LoVo (cell line): ENCODE results near the gene ASB7.
A peak's percentile ranks its signal among the peaks of the same experiment; 100 is the strongest.
"Not testable (repeated sequence)": the region's sequence is repeated elsewhere in the genome, so short reads cannot be mapped to it uniquely, and the experiment has no call there.

ENCODE experiments used
- DNase-seq: peaks from one replicate; pipeline ENCODE4 v3.0.0-alpha.2; 2016; ENCODE audit warnings: low spot score

ASB7 gene

DNA sequence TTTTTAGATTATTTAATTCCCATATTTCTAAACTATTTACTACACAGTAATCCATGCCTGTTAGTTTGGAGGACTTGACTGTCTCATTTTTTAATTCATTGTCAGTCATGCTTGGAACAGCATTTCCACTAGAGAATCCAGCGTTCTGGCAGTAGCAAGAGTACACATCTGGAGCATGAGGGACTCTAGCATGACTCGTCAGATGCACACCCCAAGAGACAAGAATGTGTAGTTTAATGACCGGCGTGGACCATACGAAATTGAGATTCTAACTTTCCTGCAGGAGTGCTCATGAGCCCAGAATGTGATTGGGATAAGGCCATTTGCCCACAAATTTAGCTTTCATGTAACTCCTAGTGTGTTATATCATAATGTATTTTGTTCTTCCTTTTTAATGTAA lies 48.9 kb downstream of the ASB7 start:
- no peak for DNase-seq

DNA sequence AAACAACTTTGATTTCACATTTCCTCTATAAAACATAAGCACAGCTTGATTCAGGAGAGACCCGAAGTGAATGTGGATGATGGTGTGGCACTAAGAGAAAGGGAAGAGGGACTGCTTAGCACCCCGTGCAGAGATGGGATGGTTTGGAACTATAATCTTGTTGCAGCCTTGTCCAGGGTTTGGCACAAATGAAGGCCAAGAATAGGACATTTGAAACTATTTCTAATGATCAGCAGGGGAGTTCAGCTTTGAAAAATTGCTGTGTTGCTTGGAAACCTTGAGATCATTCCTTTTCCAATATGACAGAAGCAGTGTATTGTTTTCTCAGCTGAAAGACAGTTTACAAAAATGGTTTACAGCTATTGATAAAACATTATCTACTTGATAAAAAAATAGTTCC lies 49.7 kb downstream of the ASB7 start:
- DNase-seq = no peak

- no peak for DNase-seq
Measured at GRCh38 chr15:100653608-100654007, 51.2 kb downstream of the ASB7 start.

DNA sequence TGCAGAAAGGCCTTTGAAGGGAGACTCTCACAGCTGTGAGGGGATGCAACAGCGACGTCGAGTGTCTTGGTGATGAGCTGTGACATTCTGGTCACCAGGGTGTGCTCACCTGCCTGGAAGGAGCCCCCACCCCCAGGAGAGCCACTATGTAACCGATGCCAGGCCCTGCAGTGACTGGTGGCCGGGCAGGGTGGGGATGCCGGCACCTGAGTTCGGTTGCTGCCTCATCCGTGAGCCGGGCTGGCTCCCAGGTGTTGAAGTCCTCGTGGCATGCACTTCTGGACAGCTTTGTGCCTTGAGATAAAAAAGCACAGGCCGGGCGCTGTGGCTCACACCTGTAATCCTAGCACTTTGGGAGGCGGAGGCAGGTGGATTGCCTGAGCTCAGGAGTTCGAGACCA lies 56.5 kb downstream of the ASB7 start:
- DNase-seq = no peak

GRCh38 chr15:100661156-100661555 lies 58.8 kb downstream of the ASB7 start:
- DNase-seq = no peak

DNA sequence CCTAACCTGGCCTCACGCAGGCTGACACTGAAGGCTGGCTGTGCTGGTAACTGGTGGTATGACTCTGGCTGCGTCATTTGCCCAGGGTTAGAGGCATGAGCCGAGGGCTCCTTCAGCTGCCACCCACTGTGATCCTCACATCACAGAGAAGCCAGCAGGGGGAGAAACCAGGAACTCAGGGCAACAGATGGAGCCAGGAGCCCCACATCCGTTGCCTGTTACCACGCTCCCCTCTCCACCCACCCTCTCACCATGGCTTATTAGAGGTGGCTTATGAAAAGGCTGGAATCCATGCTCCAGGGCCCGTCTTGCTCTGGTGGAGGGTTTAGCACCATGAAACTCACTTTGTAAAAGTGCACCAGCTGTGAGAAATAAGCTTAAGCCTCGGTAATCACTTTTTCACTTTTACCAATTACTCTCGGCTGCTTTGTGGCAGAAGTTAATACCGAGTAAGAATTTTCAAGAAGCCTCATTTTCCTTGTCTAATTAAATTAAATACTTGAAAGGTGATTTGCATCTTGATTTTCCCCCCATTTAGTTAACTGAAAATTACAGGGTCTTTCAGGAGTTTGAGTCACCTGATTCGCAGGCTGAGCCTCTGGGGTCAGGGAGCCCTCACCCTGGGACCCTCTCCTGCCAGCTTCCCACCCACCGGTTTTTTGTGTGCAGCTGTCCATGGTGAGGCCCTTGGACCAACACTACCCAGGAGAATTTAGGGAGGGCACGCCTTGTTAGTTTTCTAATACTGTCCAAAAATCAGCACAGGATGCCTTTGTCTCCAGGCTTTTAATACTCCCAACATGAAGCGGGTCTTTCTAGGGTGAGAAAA lies 60.9 kb downstream of the ASB7 start:
- DNase-seq = no peak

- DNase-seq = no peak
Measured at GRCh38 chr15:100663915-100664281, 61.5 kb downstream of the ASB7 start.

- DNase-seq = no peak
Measured at GRCh38 chr15:100665570-100665969, 63.2 kb downstream of the ASB7 start.

GRCh38 chr15:100667405-100668347 lies 65.3 kb downstream of the ASB7 start:
- no peak for DNase-seq

- no peak for DNase-seq
Measured at GRCh38 chr15:100668348-100668745, 66.0 kb downstream of the ASB7 start.

DNA sequence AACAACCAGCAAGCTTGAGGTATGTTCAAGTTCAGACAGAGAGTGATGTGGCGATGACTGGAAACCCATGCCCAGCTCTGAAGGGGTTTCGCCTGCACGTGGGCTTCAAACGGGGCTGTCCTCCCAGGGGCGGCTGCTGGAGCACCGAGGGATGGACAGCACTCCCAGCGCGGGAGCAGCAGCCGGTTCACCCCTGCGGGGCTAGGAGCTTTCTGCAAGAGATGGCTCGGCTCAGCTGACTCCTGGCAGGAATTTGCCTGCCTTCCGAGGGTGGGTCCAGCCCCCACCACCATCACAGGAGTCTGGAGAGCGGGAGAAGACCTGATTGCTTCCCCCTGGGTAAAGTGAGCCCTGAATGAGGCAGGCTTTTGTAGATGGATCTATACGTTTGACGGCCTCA lies 66.9 kb downstream of the ASB7 start:
- no peak for DNase-seq

DNA sequence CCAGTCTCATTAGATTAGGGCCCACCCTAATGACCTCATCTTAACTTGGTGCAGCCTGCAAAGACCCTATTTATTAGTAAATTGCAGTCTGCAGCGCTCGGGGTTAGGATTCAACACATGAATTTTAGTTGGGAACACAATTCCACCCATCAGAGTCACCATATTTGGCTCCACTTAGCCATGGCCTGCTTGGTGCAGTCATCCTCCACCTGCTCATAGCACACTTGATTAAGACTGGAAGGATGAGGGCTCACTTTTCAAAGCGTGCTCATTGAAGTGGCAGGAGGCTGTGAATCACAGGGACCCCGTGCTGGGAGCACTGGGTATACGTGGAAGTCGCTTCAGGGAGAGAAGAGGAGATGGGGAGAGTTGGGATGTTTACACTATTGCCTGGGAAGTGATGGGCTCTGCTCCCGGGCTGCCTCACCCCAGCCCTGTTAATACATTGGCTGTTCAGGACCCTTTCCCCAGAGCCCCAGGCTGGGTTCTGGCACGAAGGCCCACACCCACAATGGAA lies 68.2 kb downstream of the ASB7 start:
- no peak for DNase-seq

DNA sequence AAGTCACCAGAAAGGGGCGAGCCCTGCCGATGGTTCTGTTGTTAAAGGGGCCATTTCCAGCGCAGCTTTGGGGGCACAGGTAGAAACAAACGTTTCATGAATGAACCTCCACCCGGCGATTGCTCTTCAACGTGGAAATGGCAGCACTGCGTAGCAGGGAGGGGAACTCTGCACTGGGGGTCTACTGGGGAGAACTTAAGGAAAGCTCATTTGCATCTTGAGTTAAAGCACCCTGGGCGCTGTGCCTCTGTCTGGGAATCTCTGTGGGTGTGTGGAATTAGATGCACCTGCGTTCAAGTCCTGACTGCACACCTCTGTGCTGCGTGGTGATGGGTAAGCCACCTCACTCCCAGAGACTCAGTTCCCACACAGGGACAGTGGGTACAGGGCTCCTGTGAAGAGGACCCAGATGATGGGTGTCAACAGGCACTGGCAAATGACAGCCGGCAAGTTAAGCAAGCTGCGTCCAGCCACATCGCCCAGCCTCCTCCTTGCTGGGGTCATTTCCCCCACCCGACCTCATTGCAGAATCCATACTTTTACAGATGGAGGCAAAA lies 68.8 kb downstream of the ASB7 start:
- no peak for DNase-seq

DNA sequence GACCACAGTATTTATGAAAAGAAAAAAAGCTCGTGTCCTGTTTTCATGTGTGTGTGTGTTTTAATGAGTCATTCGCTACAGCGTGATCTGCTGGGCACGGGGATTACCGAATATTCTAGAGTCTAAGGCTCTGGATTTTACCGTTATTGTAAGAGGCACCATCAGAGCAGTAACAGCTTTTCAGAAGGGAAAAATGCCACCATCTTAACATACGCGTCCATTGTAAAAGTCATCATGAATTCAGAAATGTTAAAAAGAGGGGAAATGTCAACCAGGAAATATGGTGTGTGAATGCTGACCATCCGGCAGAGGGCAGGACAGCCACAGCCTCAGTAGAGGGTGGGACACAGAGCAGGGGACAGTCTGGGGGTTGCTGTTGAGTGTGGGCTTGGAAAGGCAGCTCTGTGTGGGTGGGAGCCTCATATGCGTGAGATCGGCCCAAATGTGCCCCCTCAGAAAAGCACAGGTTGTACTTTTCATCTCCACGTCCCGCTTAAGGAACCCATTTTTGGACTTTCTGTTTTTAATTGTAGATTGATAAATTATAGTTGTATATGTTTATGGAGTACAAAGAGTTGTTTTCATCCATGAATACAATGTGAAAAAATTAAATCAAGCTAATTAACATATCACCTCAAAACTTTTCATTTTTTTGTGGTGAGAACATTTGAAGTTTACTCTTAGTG lies 69.6 kb downstream of the ASB7 start:
- peak; percentile 19 for DNase-seq

GRCh38 chr15:100672959-100673358 lies 70.6 kb downstream of the ASB7 start:
- DNase-seq = no peak

- not testable (repeated sequence) for DNase-seq
Measured at GRCh38 chr15:100679151-100679550, 76.8 kb downstream of the ASB7 start.

GRCh38 chr15:100680726-100681125 lies 78.3 kb downstream of the ASB7 start:
- DNase-seq = no peak

DNA sequence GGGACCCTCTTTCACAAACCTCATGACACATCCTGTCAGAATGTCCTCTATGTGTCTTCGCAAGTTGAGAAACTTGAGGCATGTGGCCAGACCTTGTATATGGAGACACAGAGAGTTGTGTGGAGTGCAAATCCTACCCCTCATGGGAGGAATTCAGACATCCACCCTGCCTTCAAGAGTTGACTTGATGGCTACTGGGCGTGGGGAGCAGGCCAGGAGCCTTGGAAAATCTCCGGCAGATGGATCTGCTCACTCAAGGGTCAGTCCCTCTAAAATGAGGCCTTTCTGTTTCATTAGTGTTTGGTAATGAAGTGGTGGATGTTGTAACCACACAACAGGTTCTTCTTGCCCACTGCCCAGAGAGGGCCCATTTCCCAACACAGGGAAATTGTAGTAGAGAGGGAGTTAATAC lies 79.0 kb downstream of the ASB7 start:
- DNase-seq = no peak

DNA sequence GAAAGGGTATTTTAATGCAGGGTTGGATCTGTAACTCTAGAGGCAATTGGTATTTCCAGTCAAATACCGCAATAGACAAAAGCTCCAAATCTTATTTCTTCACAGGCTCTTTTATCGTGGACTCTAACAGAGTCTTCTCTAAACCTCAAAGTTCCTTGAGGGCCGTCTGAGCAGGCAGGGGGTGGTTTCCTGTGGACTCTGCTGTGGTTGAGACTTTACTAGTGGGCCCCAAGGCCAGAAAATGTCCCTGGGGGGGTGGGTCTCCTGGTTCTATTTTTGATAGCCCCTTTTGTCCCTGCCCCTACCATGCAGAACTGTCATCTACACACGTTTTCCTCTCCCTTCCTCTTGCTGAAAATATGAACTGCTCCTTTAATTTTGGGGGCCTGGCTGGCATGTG lies 80.1 kb downstream of the ASB7 start:
- DNase-seq = no peak

GRCh38 chr15:100683434-100683833 lies 81.0 kb downstream of the ASB7 start:
- DNase-seq = no peak

DNA sequence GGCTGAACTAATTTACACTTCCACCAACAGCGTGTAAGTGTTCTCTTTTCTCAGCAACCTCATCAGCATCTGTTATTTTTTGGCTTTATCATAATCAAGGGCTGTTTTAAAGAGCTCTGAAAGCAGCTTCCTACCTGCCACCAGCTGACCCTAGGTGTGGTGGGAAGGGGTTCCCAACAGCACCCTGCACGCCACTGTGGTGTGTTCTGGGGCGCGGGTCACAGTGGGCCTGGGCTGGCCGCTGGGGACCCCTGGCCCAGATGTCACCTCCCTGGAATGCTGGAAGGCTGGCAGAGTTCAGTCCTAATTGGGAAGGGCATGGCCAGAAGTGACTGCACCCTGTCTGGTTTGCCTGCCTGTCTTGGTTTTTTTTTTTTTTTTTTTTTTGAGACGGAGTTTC lies 82.2 kb downstream of the ASB7 start:
- DNase-seq = no peak
